HEK293 (cell line): ENCODE measurements around the gene ATE1.

Source experiments
- CTCF ChIP-seq: fragments of 450-650 bp; formaldehyde crosslinking; IDR thresholded peaks from 2 replicates; pipeline ENCODE4 v1.5.1; 2016; ENCODE audit warnings: missing biosample characterization, missing genetic modification characterization
- ZEB2 ChIP-seq: fragments of 450-650 bp; formaldehyde crosslinking; IDR thresholded peaks from 2 replicates; pipeline ENCODE4 v1.5.1; 2016; ENCODE audit warnings: missing biosample characterization, missing genetic modification characterization
- ZNF37A ChIP-seq: fragments of 450-650 bp; IDR thresholded peaks from 2 replicates; pipeline ENCODE4 v1.5.1; 2018; ENCODE audit warnings: missing biosample characterization, missing genetic modification characterization
- ZNF473 ChIP-seq: fragments of 450-650 bp; formaldehyde crosslinking; IDR thresholded peaks from 2 replicates; pipeline ENCODE4 v1.5.1; 2017; ENCODE audit warnings: missing biosample characterization, missing genetic modification characterization
- ZSCAN23 ChIP-seq: fragments of 450-650 bp; formaldehyde crosslinking; IDR thresholded peaks from 2 replicates; pipeline ENCODE4 v1.5.1; 2016; ENCODE audit warnings: missing biosample characterization, missing genetic modification characterization
- TF ChIP-seq, protein P1 (sequence below): fragments of 450-650 bp; formaldehyde crosslinking; IDR thresholded peaks from 2 replicates; pipeline ENCODE4 v1.5.1; 2016; ENCODE audit warnings: missing biosample characterization, missing genetic modification characterization

DNA sequence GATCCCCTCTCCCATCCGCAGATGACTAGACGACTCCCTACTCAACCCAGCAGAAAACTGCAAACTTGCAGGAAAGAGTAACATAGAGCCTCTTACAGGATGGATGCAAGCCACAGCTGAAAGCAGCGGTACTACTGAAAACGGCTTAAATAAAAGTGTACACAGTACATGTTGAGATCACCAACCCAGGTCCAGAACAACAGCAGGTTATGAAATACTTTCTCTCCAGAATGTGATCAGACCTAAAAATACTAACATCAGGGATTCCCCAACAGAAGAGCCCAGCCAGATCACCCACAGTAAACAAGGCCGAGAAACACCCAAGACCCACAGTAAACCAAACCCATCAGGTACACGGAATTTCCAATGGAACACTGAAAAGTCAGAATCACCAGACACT lies 13.2 kb downstream of the ATE1 start:
- TF ChIP-seq, protein P1, sequence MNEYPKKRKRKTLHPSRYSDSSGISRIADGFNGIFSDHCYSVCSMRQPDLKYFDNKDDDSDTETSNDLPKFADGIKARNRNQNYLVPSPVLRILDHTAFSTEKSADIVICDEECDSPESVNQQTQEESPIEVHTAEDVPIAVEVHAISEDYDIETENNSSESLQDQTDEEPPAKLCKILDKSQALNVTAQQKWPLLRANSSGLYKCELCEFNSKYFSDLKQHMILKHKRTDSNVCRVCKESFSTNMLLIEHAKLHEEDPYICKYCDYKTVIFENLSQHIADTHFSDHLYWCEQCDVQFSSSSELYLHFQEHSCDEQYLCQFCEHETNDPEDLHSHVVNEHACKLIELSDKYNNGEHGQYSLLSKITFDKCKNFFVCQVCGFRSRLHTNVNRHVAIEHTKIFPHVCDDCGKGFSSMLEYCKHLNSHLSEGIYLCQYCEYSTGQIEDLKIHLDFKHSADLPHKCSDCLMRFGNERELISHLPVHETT, result no peak
- TF ChIP-seq ZEB2 (tag by site-specific recombination), result no peak
- TF ChIP-seq ZSCAN23 (tag by site-specific recombination), result no peak
- no peak for TF ChIP-seq CTCF (tag by site-specific recombination)
- no peak for TF ChIP-seq ZNF473 (tag by site-specific recombination)
- no peak for TF ChIP-seq ZNF37A (tag by site-specific recombination)
